ENCODE results near the gene TECTB. TPM values are rescaled to one million over a fixed set of nuclear protein-coding genes. Genes with fewer than 3 reads are reported as not detected.
A peak's percentile ranks its signal among the peaks of the same experiment; 100 is the strongest.

TECTB gene
- total RNA-seq, 1 donor from 2014 or later, result not detected

DNA sequence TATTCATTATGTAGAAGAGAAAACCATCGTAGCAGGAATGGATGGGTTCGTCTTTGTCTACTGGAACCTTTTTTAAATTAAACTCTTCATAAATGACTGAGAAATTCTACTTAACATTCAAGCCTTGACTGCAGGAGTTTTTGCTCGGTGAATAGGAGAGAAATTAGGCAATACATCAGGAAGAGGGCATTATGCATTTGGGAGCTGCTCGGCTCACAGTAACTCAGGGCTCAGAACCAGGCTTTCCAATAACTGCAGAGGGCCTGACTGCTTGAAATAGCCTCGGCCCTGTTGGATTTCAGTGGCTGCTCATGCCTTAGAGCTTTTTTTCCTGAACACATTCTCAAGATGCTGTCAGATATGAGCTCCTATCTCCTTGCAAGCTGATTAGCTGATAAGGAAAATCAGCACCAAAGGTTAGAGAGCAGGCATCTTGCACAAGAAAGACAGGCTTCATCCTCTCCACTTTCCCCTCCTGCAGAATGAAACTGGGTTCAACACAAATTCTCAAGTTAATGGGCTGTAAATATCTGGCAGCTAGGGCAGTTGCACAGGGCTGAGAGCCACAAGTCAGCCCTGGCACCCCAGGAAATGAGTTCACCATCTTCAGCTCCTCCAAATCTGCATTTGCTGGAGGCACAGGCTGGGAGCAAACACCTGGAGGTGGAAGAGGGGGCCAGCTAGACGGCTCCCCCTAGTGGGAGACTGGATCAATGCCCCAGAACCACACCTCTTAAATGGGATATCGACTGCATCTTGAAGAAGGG, 24.3 kb downstream of the TECTB start:
- peak; percentile 50 for DNase-seq (ENCODE audit: low spot score)

DNA sequence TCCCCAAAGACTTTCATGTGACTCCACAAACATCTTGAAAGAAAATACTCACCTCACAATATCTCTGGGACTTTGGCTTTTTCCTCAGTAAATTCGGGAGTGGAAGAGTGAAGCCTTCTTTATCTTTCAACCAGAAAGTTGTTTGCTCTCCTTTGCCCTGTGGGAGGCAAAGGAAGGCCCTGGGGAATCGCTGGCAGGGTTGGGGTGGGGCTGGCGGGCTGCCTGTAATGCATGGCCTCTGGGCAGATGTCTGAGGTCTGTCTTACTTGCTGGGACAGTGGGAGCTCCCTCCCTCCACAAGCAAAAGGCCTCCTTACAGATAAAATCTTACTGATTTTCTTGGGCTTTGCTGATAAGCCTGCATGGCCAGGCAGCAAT, 24.9 kb downstream of the TECTB start:
- DNase-seq (ENCODE audit: low spot score), result no peak

DNA sequence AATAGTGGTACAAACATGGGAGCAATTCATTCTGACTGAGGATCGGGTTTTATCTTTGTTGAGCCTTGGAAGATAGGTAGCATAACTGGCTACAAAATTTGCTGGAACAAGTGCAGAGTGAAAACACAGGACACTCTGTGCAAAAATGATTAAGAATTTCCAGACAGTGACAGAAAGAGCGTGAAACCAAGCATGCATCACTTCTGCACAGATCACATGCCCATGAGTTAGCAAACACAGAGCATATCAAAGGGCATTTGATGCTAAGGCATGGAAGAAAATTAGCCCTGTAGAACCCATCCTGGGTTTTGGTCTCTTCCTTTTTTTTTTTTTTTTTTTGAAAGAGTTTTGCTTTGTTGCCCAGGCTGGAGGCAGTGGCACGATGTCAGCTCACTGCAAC, 28.3 kb downstream of the TECTB start:
- DNase-seq (ENCODE audit: low spot score), result no peak

DNA sequence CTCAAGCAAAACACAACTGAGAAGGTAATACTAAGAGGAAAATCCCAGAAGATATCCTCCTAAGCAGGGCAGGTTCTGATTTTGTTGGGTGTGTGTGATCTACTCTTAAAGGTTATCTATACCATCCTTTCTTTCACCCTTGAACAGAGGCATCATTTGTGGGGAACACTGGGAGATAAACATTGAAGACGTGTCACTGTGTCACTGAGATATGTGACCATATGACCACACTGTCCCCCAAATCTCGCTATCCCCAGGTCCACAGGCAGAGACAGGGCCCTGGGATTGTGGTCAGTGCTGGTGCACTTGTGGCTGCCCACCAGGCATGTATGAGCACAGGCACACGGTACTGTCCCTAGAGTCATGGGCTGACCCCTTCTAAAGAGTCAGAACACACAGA, 30.0 kb downstream of the TECTB start:
- DNase-seq (ENCODE audit: low spot score), result no peak

DNA sequence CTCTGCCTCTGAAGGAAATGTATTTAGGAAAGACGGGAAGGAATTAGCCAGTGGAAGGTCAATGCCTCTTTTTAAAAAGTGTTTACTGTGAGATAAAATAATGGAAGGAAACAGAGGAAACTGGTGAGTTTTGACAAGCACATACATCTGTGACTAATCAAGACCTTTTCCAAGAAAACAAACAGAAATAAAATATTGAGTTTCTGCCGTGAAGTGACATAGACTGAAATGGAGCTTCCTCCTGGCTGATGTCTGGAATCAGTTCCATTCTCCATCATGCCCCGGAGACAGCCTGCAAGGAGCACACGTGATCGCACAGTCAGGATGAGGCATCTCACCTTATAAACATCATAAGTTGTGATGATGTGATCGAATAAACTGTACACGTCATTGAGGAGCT, 30.7 kb downstream of the TECTB start:
- DNase-seq (ENCODE audit: low spot score), result no peak

DNA sequence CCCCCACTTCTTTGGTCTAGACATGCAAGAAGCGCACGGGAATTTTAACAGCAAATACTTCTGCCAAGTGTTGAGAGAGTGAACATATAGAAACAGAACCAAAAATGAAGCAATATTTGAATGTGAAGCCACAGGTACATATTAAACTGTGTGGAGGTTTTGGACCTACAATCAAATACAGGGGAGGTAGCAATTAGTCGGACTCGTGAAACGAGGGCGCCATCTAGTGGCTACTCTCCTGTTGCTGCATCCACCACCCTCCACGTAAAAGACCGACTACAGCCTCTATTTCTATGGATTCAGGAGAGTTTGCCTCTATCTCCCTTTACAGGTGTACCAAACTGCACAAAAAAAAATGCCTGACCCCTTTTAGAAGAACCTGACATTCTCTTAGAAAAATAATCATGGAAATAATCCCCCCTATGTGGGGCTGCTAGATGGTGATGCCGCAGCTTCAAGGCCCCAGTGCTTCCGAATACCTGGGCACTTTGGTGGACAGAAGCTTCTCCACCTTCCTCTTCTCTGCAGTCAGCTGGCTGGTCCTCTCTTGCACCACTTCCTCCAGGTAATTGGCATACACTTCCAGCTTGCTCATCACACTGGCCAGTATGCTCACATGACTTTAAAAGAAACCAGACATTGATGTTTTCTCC, 31.7 kb downstream of the TECTB start:
- peak; percentile 71 for DNase-seq (ENCODE audit: low spot score)

DNA sequence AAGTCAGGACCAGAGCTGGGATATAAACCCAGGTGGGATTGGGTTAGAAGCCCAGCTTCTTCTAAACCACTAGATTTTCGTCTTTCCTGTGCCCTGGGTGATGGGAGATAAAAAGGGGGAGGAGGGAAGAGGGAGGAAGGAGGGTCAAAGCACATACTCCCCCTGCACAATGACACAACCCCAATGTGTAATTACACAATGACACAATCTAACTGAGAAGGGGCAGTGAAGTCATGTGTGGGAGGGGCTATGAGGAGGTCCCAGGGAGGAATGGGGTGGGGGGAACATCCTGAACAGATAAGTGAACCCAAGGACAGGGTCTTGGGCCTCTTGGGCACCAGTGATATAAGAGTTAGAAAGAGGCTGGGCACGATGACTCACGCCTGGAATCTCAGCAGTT, 44.5 kb downstream of the TECTB start:
- DNase-seq (ENCODE audit: low spot score), result no peak

DNA sequence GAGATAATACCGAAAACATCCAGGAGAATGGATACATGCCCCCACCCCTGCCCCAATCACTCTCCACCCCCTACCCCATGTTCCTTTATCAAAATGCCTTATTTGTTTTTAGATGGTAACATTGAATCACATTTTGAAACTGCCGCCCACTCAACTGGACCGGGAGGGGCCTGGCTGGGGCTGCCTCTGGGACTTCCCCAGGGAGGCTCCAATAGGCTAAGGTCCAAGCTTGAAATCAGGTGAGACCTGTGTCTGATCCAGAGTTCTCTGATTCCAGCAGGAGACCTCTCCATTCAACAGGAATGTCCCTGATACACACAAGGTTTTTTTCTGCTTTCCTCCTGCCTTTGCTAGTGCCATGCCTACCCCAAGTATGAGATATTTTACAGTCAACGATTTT, 47.0 kb downstream of the TECTB start:
- DNase-seq (ENCODE audit: low spot score), result no peak

DNA sequence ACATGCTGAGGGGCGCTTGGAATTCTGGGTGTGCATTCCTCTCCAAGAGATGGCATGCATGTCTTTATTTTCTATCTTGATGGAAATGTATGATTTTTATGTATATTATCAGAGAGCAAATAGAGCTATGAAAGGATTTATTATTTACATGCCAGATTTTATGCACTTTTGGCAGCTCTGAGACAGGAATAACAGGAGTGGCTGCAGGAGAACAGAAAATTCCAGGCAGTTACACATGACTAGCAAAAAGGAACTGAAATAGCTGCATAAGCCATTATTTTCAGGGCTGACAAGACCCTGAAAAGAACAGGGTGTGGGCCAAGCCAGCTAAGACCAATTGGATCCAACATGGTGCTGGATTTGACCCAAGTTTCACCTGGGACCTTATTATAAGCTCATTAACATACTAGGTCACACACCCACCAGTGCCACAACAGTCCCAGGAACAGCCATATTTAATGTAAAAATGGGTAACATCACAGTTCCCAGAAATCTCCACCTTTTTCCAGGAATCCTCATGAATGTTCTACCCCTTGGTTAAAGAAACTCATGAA, 47.5 kb downstream of the TECTB start:
- no peak for DNase-seq (ENCODE audit: low spot score)

DNA sequence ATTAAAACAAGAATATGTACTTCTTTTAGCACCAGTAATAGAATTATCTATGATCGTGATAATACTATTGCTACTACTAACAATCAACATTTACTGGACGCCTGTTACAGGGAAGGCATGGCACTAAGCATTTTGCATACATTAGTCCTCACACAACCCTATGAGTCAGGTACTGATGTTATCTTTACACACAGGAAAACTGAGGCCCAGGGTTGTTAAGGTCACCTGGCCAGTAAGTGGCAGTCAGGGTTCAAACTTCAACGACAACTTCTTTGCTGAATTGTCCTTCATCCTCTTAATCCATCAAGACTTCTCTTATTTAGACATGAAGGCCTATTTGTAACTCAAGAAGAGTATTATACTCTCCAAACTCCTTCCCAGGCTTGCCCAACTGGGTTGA, 48.8 kb downstream of the TECTB start:
- no peak for DNase-seq (ENCODE audit: low spot score)

DNA sequence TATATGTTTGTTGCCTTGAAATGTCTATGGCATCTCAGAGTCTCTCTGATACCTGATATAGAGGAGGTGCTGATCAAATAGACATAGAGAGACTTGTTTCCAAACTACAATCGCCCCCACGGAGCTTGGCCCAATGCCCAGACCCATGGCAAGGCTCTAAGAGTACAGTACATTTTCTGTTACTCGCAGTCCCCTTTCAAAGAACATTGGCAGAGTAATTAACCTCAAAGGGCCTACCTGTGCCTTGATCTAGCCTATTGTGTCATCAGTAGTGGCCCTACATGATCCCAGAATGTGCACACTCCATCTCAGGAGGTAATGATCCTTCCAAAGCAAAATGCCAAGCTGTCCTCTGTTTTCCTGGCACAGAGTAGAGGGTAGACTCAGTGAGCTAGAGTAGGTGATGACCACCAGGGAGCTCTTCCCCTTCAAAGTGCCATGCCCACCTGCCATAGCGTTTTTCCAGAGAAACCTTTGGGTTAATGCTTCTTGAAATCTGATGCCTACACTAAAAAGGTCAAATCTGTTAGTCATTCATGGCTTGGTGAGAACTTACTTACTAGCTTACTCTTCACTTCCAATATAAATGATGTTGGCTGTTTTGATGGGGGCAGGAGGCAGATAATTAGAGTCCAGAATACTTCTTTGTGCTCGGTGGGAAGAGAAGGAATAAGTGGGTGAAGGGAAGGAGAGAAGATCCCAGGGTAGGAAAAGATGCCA, 49.5 kb downstream of the TECTB start:
- no peak for DNase-seq (ENCODE audit: low spot score)

DNA sequence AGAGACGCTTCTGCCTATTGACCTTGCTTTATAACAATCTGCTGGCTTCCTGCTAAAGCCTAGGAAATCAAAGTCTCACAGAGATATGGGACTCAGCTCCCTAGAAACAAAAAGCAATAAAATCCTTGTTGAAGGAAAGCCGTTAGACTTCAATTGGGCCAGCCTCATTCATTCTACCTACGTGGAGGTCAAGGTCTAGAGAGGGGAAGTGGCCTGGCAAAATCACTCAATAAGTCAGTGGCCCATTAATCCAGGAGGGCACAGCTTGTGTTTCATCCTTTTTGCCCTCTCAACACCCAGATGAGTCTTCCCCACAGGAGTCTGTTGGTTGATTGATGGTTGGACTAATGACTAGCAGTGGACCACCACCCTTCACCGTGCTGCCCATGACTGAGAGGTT, 50.3 kb downstream of the TECTB start:
- no peak for DNase-seq (ENCODE audit: low spot score)

DNA sequence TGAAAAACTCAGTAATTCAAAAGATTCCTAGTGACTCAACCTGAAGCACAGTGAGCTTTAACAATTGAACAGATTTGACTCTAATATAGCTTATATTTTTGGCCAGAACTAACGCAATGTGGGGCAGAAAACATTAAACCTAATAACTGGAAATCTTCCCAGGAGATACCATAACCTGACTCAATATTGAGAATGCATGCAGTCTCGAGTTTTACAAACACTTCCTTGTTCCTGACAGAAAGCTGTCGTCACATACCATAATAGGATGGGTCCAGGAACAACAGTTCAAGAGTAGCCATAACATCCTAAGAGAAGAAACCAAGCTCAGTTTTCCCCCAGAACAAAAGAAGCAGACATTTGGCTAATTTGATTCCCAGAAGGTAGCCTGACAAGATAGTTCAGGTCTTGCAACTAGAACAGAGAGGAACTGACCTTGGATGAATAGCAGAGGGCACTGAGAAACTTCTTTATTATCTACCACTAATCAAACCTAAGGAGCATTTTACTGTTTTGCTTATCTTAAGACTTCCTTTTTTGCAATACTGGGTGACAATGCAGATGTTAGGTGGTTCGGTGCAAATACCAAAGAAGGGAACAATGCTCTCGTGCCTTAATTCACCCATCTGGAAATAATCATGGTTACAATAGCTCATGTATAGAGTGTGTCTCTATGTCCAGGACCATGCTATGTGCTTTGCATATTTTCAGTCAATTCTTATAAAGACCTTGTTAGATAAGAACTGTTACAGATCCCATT, 52.1 kb downstream of the TECTB start:
- DNase-seq (ENCODE audit: low spot score), result no peak

DNA sequence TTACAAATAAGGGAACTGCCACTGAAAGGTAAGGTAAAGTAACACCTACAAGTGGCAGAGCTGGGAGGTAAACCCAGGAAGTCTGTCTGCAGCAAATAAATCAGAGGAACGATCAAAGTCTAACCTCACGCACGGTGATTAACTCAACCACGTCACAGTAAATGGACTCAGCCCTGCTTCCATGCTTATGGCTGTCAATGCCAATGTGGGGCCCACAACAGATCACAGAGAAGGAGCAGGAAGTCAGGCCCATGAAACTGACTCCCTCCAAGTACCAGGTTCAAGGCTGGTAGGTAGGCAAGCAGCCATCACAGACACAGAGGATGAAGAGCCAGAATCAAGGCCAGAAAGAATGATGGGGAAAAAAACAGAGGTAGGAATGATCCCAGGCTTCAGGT, 52.7 kb downstream of the TECTB start:
- no peak for DNase-seq (ENCODE audit: low spot score)

DNA sequence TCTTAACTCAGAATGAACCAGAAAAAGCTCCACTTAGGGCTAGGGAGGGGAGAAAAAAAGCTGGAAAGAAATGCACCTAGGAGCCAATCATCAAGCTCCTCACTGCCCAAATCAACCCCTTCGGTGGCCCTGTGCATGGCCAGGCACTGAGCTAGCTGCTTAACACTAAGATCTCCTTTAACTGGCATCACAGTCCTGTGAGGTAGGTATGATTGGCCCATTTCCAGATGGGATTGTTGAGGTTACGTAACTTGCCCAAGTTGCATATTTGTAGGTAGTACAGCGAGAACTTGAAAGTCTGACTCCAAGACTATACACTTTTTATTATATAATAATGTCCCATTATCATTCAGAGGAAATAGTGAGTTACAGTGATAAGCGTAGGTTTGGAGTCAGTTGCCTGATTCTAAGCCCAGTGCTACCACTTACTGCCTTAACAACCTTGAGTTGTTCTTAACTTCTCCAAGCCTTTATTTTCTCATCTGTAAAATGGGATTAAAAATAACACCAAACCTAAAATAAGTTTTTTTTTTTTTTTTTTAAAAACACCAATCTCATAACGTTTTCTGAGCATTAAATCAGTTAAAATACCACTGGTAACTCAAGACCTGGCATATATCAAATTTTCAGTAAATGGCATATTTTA, 53.5 kb downstream of the TECTB start:
- DNase-seq (ENCODE audit: low spot score), result no peak

DNA sequence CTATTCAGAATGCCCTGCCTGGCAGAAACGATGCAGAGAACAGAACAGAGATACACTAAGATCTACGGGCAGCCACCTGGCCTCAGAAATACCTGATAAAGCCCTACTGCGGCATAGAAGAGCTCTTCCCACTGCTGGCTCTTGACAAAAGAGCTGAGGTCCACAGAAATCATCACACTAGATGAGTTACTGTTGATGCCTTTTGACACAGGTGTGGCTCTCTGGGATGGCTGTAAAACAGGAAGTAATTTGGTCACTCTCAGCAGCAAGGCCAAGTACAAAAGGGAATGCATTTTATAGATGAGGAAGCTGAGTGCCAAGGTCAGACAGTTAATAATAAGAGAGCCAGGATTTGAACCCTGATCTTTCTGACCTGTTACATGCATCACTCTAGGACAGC, 55.8 kb downstream of the TECTB start:
- DNase-seq (ENCODE audit: low spot score), result no peak

DNA sequence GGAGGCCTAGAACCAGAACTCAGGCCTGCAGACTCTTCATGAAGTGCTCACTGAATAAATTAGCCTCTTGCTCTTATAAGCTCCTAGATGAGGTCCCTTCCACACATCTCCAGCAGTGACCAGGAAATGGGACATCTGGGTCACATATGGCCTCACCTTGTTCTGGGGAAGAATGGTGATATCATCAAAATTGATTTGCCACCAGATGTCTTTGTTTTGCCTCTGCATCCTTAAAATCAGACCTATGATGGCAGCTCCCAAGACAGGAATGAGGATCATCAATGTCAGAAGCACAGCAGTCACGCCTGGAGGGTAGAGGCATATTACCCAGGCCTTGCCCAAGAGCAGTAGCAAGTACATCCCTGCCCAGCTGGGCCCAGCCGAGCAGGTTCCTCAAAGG, 57.4 kb downstream of the TECTB start:
- no peak for DNase-seq (ENCODE audit: low spot score)

DNA sequence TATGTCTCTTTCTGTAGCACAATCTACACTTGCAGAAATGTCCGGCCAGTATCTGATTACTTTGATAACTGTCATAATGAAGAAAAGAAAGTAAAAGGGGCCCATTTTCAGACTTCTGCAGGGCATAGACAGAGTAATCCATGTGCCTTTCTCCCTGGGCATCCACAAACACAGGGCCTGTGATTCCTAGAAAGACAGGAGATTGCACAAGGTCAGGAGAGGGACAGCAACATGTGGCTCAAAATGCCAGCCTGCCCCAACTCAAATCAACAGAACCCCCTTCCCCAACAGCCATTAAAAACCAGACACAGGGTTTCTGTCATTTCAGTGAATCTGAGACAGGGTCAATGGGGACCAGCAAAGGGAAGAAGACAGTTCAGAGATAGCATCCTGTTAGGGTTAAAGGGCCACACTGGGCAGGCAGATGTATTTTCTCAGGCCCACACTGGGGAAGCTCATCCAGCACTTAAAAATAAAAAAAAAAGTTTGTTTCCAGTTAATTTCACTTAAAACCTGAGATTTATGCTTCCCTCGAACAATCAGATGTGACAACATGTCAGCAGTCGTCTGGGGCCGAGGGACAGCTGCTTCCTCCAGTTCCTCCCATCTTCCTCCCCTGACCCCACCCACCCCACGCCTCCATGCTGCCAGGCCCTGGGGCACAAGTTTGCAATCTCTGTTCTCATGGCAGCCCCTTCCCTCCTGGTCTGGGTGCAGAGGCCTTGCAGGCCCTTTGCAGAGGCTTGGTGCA, 60.0 kb downstream of the TECTB start:
- DNase-seq (ENCODE audit: low spot score), result no peak

DNA sequence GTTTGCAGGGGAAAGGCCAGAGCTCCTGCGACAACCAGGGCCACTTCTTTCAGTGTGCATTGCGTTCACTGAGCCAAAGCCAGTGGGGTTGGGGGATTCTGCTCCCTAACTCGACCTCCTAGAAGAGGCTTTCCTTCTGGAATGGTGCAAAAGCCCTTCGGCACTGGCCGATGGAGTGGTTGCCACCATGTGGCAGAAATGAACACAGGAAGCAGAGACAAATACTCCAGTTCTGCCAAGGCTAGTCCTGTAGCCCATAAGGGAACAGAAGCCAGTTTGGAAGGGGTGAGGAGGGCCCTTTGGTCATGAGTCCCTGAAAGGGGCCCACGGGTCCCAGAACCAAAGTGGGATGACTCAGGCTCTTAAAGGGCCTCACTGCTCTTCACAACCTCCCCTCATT, 61.1 kb downstream of the TECTB start:
- DNase-seq (ENCODE audit: low spot score), result no peak

DNA sequence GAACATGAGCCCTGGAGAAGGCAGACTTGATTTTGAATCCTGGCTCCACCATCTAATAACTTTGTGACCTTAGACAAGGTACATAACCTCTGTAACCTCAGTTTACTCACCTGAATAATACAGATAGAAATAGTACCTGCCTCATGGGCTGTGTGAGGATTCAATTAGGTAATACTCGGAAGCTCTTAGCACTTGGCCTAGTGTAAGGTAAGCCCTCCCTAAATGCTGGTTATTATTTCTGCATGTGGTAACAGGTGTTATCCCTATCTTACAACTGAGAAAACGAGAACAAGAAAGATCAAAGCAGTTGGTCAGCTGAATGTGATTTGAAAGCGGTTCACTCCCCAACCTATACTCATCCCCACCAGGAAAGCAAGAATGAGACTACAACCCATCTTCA, 62.0 kb downstream of the TECTB start:
- DNase-seq (ENCODE audit: low spot score), result no peak

DNA sequence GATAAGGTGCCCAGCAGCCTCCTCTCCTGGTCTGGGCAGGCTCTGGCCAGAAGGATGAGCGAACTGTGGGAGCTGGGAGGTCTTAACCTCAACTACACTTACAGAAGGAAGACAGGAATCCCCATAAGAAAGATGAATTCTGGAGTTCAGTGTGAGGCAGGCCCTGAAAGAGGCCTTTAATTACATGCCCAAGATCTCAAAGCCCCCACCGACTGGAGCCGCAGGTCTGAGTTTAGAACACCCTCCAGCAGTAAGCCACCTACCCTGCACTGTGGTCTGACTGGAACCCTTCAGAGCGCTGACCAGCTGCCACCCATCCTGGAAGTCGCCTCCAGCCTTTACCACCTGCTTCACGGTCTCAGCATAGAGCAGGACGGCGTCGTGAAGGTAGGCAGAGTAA, 62.5 kb downstream of the TECTB start:
- DNase-seq (ENCODE audit: low spot score), result no peak

Data from umbilical cord (tissue), 2 donors.